HepG2 (cell line): ENCODE results near the gene MRPL14. TPM values are rescaled to one million over a fixed set of nuclear protein-coding genes. Genes with fewer than 3 reads are reported as not detected.

Experiments used
- AHR ChIP-seq: IDR thresholded peaks from 2 replicates; pipeline ENCODE4 v1.6.1; 2018; ENCODE audit warnings: missing genetic modification reagents, missing compliant biosample characterization
- DNMT1 ChIP-seq: sonication (generic); formaldehyde crosslinking; IDR thresholded peaks from 2 replicates; pipeline ENCODE4 v1.5.1; 2020; ENCODE audit warnings: mild to moderate bottlenecking, missing genetic modification reagents
- ETV6 ChIP-seq: sonication (generic); formaldehyde crosslinking; conservative IDR thresholded peaks from 2 replicates; pipeline ENCODE4 v1.4.0; 2020; ENCODE audit warnings: missing genetic modification reagents
- GMEB1 ChIP-seq: sonication (generic); formaldehyde crosslinking; IDR thresholded peaks from 2 replicates; pipeline ENCODE4 v1.5.1; 2020; ENCODE audit warnings: missing genetic modification reagents, mild to moderate bottlenecking, borderline replicate concordance
- JUN ChIP-seq: sonication (generic); formaldehyde crosslinking; IDR thresholded peaks from 2 replicates; pipeline ENCODE4 v1.4.0; 2020; ENCODE audit warnings: mild to moderate bottlenecking, missing genetic modification reagents
- KDM5A ChIP-seq: fragments of 200-600 bp; sonication (generic); IDR thresholded peaks from 2 replicates; pipeline ENCODE4 v1.7.0; 2018; ENCODE audit warnings: antibody characterized with exemption, mild to moderate bottlenecking, low read length, borderline replicate concordance
- KDM5B ChIP-seq: sonication (generic); formaldehyde crosslinking; IDR thresholded peaks from 2 replicates; pipeline ENCODE4 v1.4.0; 2020; ENCODE audit warnings: missing genetic modification reagents, mild to moderate bottlenecking, borderline replicate concordance
- NR2F6 ChIP-seq, 2 experiments: IDR thresholded peaks; 2 replicates each; pipeline ENCODE4 v1.6.1; 2016; ENCODE audit warnings: antibody characterized with exemption in 1 of 2, mild to moderate bottlenecking in 1 of 2
- PRDM15 ChIP-seq: sonication (generic); formaldehyde crosslinking; IDR thresholded peaks from 2 replicates; pipeline ENCODE4 v1.4.0; 2020; ENCODE audit warnings: missing genetic modification reagents
- PREB ChIP-seq: sonication (generic); formaldehyde crosslinking; IDR thresholded peaks from 2 replicates; pipeline ENCODE4 v1.4.0; 2020; ENCODE audit warnings: missing genetic modification reagents
- SIN3A ChIP-seq: IDR thresholded peaks from 2 replicates; pipeline ENCODE4 v1.6.1; 2011; ENCODE audit warnings: low read depth, mild to moderate bottlenecking, control low read depth, low read length, borderline replicate concordance
- SPEN ChIP-seq: sonication (generic); formaldehyde crosslinking; IDR thresholded peaks from 2 replicates; pipeline ENCODE4 v1.5.1; 2020; ENCODE audit warnings: low read depth, mild to moderate bottlenecking, missing genetic modification reagents
- ZC3H13 ChIP-seq: sonication (generic); formaldehyde crosslinking; IDR thresholded peaks from 2 replicates; pipeline ENCODE4 v1.8.1; 2023; ENCODE audit warnings: mild to moderate bottlenecking, missing genetic modification reagents, moderate library complexity
- ZNF160 ChIP-seq: sonication (generic); formaldehyde crosslinking; IDR thresholded peaks from 2 replicates; pipeline ENCODE4 v1.8.0; 2022; ENCODE audit warnings: mild to moderate bottlenecking, inconsistent platforms, missing genetic modification reagents
- ZNF24 ChIP-seq: fragments of 450-650 bp; IDR thresholded peaks from 2 replicates; pipeline ENCODE4 v1.6.1; 2017; ENCODE audit warnings: antibody characterized with exemption, mild to moderate bottlenecking
- ZNF563 ChIP-seq: sonication (generic); formaldehyde crosslinking; IDR thresholded peaks from 2 replicates; pipeline ENCODE4 v1.8.0; 2022; ENCODE audit warnings: mild to moderate bottlenecking, moderate library complexity, missing genetic modification reagents
- ZNF709 ChIP-seq: sonication (generic); formaldehyde crosslinking; IDR thresholded peaks from 2 replicates; pipeline ENCODE4 v1.5.0; 2020; ENCODE audit warnings: mild to moderate bottlenecking, missing genetic modification reagents
- ZNF713 ChIP-seq: sonication (generic); formaldehyde crosslinking; IDR thresholded peaks from 2 replicates; pipeline ENCODE4 v1.4.0; 2020; ENCODE audit warnings: mild to moderate bottlenecking, missing genetic modification reagents
- ZNF761 ChIP-seq: sonication (generic); formaldehyde crosslinking; conservative IDR thresholded peaks from 2 replicates; pipeline ENCODE4 v1.4.0; 2020; ENCODE audit warnings: mild to moderate bottlenecking, missing genetic modification reagents
- ZNF775 ChIP-seq: sonication (generic); formaldehyde crosslinking; IDR thresholded peaks from 2 replicates; pipeline ENCODE4 v1.4.0; 2020; ENCODE audit warnings: missing genetic modification reagents, mild to moderate bottlenecking, moderate library complexity, borderline replicate concordance
- ZNF850 ChIP-seq: sonication (generic); formaldehyde crosslinking; conservative IDR thresholded peaks from 2 replicates; pipeline ENCODE4 v1.9.0; 2021; ENCODE audit warnings: mild to moderate bottlenecking, missing genetic modification reagents
- polyA plus RNA-seq, 8 experiments: library from polyadenylated mRNA; depleted of rRNA in 3 of 8; stranded (reverse) in 7 of 8; unstranded in 1 of 8; fragments of >200 nt; fragmentation: Illumina TruSeq in 4 of 8; extraction: Trizol in 4 of 8; gene quantifications; 2 replicates each; pipeline versions ENCODE4 v1.2.1 to v1.2.3, GENCODE V29; 2011 to 2016; ENCODE audit warnings: low read depth in 4 of 8, missing spikeins in 1 of 8, mixed read lengths in 1 of 8; ENCODE audit not compliant: insufficient read depth in 1 of 8
- total RNA-seq, 5 experiments: library from RNA; depleted of rRNA; stranded (reverse); fragments of >200 nt; fragmentation: Illumina TruSeq; extraction: Trizol; gene quantifications; 2 replicates each; pipeline ENCODE4 v1.2.3, GENCODE V29; 2016; ENCODE audit warnings: low read depth in 1 of 5

MRPL14 gene
- total and polyA plus RNA-seq, 2 of the 13 experiments (the other 11 are each of a cell fraction or from before 2014, with no cell fraction given): 157 to 178 TPM

- TF ChIP-seq JUN: no peak
- no peak for TF ChIP-seq SIN3A
- TF ChIP-seq ZNF563 (CRISPR knock-in tag): no peak
- no peak for TF ChIP-seq ZNF709 (CRISPR knock-in tag)
- TF ChIP-seq PRDM15 (CRISPR knock-in tag): no peak
- no peak for TF ChIP-seq ZNF24
- TF ChIP-seq PREB (CRISPR knock-in tag): no peak
- no peak for TF ChIP-seq ZNF761
- no peak; the same call in 1 of the 2 replicates for TF ChIP-seq SPEN (CRISPR knock-in tag)
- TF ChIP-seq DNMT1: no peak
- TF ChIP-seq ETV6: 0 out of 2 replicates have a peak, but pooled peaks have one; percentile 55
- no peak for TF ChIP-seq NR2F6 (IDR thresholded peaks at IDR 0.05)
- no peak for TF ChIP-seq NR2F6 (CRISPR knock-in tag; IDR thresholded peaks at IDR 0.05)
- no peak for TF ChIP-seq GMEB1 (CRISPR knock-in tag)
- TF ChIP-seq ZNF850 (CRISPR knock-in tag): no peak
- peak; percentile 60; the same call in 1 of the 2 replicates for TF ChIP-seq KDM5B (CRISPR knock-in tag)
- TF ChIP-seq AHR (CRISPR knock-in tag): peak; percentile 78; the same call in 1 of the 2 replicates
- no peak for TF ChIP-seq ZNF713 (CRISPR knock-in tag)
- no peak for TF ChIP-seq ZNF160
- TF ChIP-seq ZNF775 (CRISPR knock-in tag): no peak
- no peak for TF ChIP-seq ZC3H13 (CRISPR knock-in tag)
- TF ChIP-seq KDM5A: no peak
Measured at GRCh38 chr6:44172731-44173500, 45.7 kb upstream of the MRPL14 start (continued).
